Fibroblast of lung (primary cell): ENCODE results near the gene ESD. TPM values are rescaled to one million over a fixed set of nuclear protein-coding genes. Genes with fewer than 3 reads are reported as not detected.

Experiments used
- DNase-seq, 2 donors: peaks; one replicate each; pipeline versions ENCODE4 v3.0.0 to v3.0.0-alpha.2; 2010; ENCODE audit warnings: low read depth in 2 of 2
- H2AFZ ChIP-seq: 2 replicates; pipeline ENCODE4 v1.5.1; 2012; ENCODE audit warnings: low read length, control low read depth, inconsistent platforms
- H3K27ac ChIP-seq: 2 replicates; pipeline ENCODE4 v1.5.1; 2011; ENCODE audit warnings: low read length, control low read depth; ENCODE audit not compliant: insufficient read depth
- H3K27me3 ChIP-seq: 2 replicates; pipeline ENCODE4 v1.5.1; 2011; ENCODE audit warnings: mild to moderate bottlenecking, low read length; ENCODE audit not compliant: control insufficient read depth, insufficient read depth
- H3K36me3 ChIP-seq: 2 replicates; pipeline ENCODE4 v1.5.1; 2011; ENCODE audit warnings: low read length; ENCODE audit not compliant: control insufficient read depth, insufficient read depth
- H3K4me1 ChIP-seq: 2 replicates; pipeline ENCODE4 v1.5.1; 2011; ENCODE audit warnings: low read length; ENCODE audit not compliant: control insufficient read depth, insufficient read depth; ENCODE audit errors: extremely low read depth
- H3K4me2 ChIP-seq: 2 replicates; pipeline ENCODE4 v1.5.1; 2011; ENCODE audit warnings: low read length, control low read depth; ENCODE audit not compliant: insufficient read depth; ENCODE audit errors: extremely low read depth
- H3K4me3 ChIP-seq, 4 experiments: fragments of 200-600 bp in 1 of 4; sonication (generic) in 1 of 4; replicated peaks in 1 of 4; 2 replicates each; pipeline ENCODE4 v1.5.1; 2011 to 2016; ENCODE audit warnings: low read length in 4 of 4, low read depth in 3 of 4, mild to moderate bottlenecking in 3 of 4, control low read depth in 2 of 4, inconsistent platforms in 1 of 4, mixed read lengths in 1 of 4; ENCODE audit not compliant: insufficient read depth in 1 of 4; ENCODE audit errors: control extremely low read depth in 1 of 4
- H3K79me2 ChIP-seq: 2 replicates; pipeline ENCODE4 v1.5.1; 2012; ENCODE audit warnings: mild to moderate bottlenecking, low read length, inconsistent platforms; ENCODE audit not compliant: control insufficient read depth, insufficient read depth
- H3K9ac ChIP-seq: 2 replicates; pipeline ENCODE4 v1.5.1; 2011; ENCODE audit warnings: mild to moderate bottlenecking, low read length, control low read depth; ENCODE audit not compliant: insufficient read depth
- H3K9me3 ChIP-seq: 2 replicates; pipeline ENCODE4 v1.5.1; 2012; ENCODE audit warnings: low read depth, low read length; ENCODE audit not compliant: control insufficient read depth, insufficient read depth
- H4K20me1 ChIP-seq: 2 replicates; pipeline ENCODE4 v1.5.1; 2011; ENCODE audit warnings: low read length; ENCODE audit not compliant: control insufficient read depth, insufficient read depth; ENCODE audit errors: extremely low read depth
- EZH2 ChIP-seq: IDR thresholded peaks from 2 replicates; pipeline ENCODE4 v1.5.1; 2012; ENCODE audit warnings: low read length, control low read depth, mild to moderate bottlenecking; ENCODE audit errors: missing control alignments
- polyA plus RNA-seq, 2 donors: library from polyadenylated mRNA; depleted of rRNA in 1 of 2; stranded (reverse) in 1 of 2; unstranded in 1 of 2; fragments of >200 nt; gene quantifications; 2 replicates each; pipeline ENCODE4 v1.2.1, GENCODE V29; 2011 to 2012; ENCODE audit warnings: missing spikeins in 1 of 2
- total RNA-seq: library from RNA; depleted of rRNA; stranded (reverse); fragments of >200 nt; gene quantifications from 2 replicates; pipeline ENCODE4 v1.2.1, GENCODE V29; 2014
- TF ChIP-seq, protein P1 (sequence below), 2 donors: IDR thresholded peaks in 1 of 2; conservative IDR thresholded peaks in 1 of 2; 1 replicate in 1 of 2; 2 replicates in 1 of 2; pipeline ENCODE4 v1.5.1; 2011 to 2012; ENCODE audit warnings: low read length in 2 of 2, control low read depth in 1 of 2, inconsistent platforms in 1 of 2, low read depth in 1 of 2, mild to moderate bottlenecking in 1 of 2

The ESD gene
- total and polyA plus RNA-seq, 2 donors (not counting 1 experiment from before 2014, with no cell fraction given), result 118 to 193 TPM

DNA sequence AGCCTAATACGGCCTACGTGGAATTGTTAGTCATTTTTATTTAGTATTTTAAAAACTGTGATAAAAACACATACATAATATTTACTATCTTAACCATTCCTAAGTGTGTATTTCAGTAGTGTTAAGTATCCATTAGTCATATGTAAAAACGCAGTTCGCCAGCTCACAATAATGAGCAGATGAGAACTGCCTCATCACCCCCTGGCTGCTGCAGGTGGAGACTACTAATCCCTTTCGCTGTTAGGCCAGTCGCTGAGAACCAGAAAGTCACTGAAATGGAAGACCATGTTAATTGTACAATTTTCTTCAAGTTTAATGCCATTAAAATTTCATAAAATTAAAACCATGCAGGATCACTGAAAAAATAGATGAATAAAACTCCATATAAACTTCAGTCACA, 1.6 kb downstream of the ESD start:
- TF ChIP-seq EZH2, result no peak
- TF ChIP-seq, protein P1, sequence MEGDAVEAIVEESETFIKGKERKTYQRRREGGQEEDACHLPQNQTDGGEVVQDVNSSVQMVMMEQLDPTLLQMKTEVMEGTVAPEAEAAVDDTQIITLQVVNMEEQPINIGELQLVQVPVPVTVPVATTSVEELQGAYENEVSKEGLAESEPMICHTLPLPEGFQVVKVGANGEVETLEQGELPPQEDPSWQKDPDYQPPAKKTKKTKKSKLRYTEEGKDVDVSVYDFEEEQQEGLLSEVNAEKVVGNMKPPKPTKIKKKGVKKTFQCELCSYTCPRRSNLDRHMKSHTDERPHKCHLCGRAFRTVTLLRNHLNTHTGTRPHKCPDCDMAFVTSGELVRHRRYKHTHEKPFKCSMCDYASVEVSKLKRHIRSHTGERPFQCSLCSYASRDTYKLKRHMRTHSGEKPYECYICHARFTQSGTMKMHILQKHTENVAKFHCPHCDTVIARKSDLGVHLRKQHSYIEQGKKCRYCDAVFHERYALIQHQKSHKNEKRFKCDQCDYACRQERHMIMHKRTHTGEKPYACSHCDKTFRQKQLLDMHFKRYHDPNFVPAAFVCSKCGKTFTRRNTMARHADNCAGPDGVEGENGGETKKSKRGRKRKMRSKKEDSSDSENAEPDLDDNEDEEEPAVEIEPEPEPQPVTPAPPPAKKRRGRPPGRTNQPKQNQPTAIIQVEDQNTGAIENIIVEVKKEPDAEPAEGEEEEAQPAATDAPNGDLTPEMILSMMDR (conservative IDR thresholded peaks at IDR 0.05 in 1 of 2, IDR thresholded peaks at IDR 0.05 in 1 of 2; ENCODE audit: low read depth in 1 of 2, low read length in 2 of 2), result no peak
- H3K4me2 ChIP-seq, result peak overlapping the region; percentile 77
- no peak overlapping the region for H3K9ac ChIP-seq
- no peak overlapping the region for H3K27ac ChIP-seq
- H2AFZ ChIP-seq, result no peak overlapping the region
- no peaks in the 10 kb centered on the region for H3K9me3 ChIP-seq
- peak in 1 of 2 donors; percentile 40 for DNase-seq
- peaks cover 34% of the 10 kb centered on the region for H3K79me2 ChIP-seq
- no peaks in the 10 kb centered on the region for H3K4me1 ChIP-seq
- no peak overlapping the region for H3K4me3 ChIP-seq
- no peaks in the 10 kb centered on the region for H4K20me1 ChIP-seq
- H3K36me3 ChIP-seq, result peaks cover 2% of the 10 kb centered on the region
- H3K27me3 ChIP-seq, result no peaks in the 10 kb centered on the region

DNA sequence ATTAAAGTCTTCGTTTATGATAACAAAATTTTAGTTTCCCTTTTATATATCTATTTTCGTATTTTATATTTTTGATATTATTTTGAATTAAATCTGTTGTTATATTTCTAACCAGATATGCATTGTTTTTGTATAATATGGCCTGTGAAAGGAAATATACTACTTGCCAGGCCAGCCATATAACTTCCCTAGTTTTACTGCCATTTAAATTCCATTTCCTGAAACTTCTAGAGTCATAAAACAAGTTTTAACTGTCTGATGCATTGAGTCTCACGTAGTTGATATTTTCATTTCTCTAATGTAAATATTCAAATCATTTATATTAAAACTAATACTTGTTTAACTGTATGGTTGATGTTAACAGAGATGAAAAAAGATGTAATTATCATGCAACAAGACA, 13.5 kb downstream of the ESD start:
- Histone ChIP-seq H3K27me3 (no peaks in the 10 kb centered on the region), H3K36me3 (peaks cover under 1% of the 10 kb centered on the region), H2AFZ (no peak overlapping the region), H3K9me3 (no peaks in the 10 kb centered on the region), H3K9ac (no peak overlapping the region), H4K20me1 (no peaks in the 10 kb centered on the region), H3K4me2 (no peak overlapping the region), H3K4me3 (no peak overlapping the region), H3K27ac (no peak overlapping the region), H3K79me2 (no peaks in the 10 kb centered on the region), H3K4me1 (peaks cover under 1% of the 10 kb centered on the region)
- TF ChIP-seq, protein P1 (conservative IDR thresholded peaks at IDR 0.05 in 1 of 2, IDR thresholded peaks at IDR 0.05 in 1 of 2; ENCODE audit: low read depth in 1 of 2, low read length in 2 of 2), result no peak
- no peak for TF ChIP-seq EZH2
- DNase-seq, result no peak

DNA sequence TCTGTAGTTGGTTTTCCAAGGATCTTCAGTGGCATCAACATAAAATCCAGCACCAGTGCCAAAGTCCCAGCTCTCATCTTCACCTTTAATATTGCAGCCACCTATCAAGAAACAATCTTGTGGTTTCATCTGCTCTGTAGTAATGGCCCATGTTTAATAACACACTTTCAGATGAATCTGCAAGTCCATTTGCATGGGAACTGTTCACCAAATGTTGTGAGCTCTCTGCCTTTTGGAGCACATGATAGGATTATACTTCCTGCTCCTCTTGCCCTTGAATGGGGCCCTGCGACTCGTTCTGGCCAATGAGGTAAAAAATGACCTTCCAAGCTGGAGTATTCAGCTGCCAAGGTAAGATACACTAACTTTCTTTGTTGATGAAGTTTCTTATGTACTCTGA, 14.3 kb downstream of the ESD start:
- H3K9ac ChIP-seq, result no peak overlapping the region
- H3K27ac ChIP-seq, result no peak overlapping the region
- no peaks in the 10 kb centered on the region for H4K20me1 ChIP-seq
- no peaks in the 10 kb centered on the region for H3K27me3 ChIP-seq
- DNase-seq, result no peak
- no peak overlapping the region for H3K4me2 ChIP-seq
- no peaks in the 10 kb centered on the region for H3K79me2 ChIP-seq
- H2AFZ ChIP-seq, result no peak overlapping the region
- no peak overlapping the region for H3K4me3 ChIP-seq
- H3K36me3 ChIP-seq, result peaks cover 2% of the 10 kb centered on the region
- H3K9me3 ChIP-seq, result no peaks in the 10 kb centered on the region
- peaks cover 3% of the 10 kb centered on the region for H3K4me1 ChIP-seq
- TF ChIP-seq EZH2, result no peak
- TF ChIP-seq, protein P1 (conservative IDR thresholded peaks at IDR 0.05 in 1 of 2, IDR thresholded peaks at IDR 0.05 in 1 of 2; ENCODE audit: low read depth in 1 of 2, low read length in 2 of 2), result no peak
